HEK293 (cell line): ENCODE results near the gene LRP1B.

ENCODE experiments used
- GLIS2 ChIP-seq: fragments of 450-650 bp; formaldehyde crosslinking; IDR thresholded peaks from 2 replicates; pipeline ENCODE4 v1.5.1; 2016; ENCODE audit warnings: missing biosample characterization, missing genetic modification characterization
- REST ChIP-seq: fragments of 450-650 bp; formaldehyde crosslinking; IDR thresholded peaks from 2 replicates; pipeline ENCODE4 v1.5.1; 2016; ENCODE audit warnings: missing biosample characterization, missing genetic modification characterization
- TCF7L2 ChIP-seq: IDR thresholded peaks from 2 replicates; pipeline ENCODE4 v1.6.1; 2011; ENCODE audit warnings: low read depth, mild to moderate bottlenecking, inconsistent platforms, low read length, moderate library complexity, borderline replicate concordance
- ZEB2 ChIP-seq: fragments of 450-650 bp; formaldehyde crosslinking; IDR thresholded peaks from 2 replicates; pipeline ENCODE4 v1.5.1; 2016; ENCODE audit warnings: missing biosample characterization, missing genetic modification characterization
- ZNF670 ChIP-seq: fragments of 450-650 bp; formaldehyde crosslinking; IDR thresholded peaks from 2 replicates; pipeline ENCODE4 v1.5.1; 2016; ENCODE audit warnings: missing biosample characterization, missing genetic modification characterization, low read depth
- TF ChIP-seq, protein P1 (sequence below): fragments of 450-650 bp; formaldehyde crosslinking; IDR thresholded peaks from 2 replicates; pipeline ENCODE4 v1.5.1; 2016; ENCODE audit warnings: missing biosample characterization, missing genetic modification characterization
- TF ChIP-seq, protein P2 (sequence below): fragments of 450-650 bp; formaldehyde crosslinking; IDR thresholded peaks from 2 replicates; pipeline ENCODE4 v1.5.1; 2016; ENCODE audit warnings: missing biosample characterization, missing genetic modification characterization, low read depth

GRCh38 chr2:141589314-141589713, 541.5 kb downstream of the LRP1B start:
- TF ChIP-seq, protein P1, sequence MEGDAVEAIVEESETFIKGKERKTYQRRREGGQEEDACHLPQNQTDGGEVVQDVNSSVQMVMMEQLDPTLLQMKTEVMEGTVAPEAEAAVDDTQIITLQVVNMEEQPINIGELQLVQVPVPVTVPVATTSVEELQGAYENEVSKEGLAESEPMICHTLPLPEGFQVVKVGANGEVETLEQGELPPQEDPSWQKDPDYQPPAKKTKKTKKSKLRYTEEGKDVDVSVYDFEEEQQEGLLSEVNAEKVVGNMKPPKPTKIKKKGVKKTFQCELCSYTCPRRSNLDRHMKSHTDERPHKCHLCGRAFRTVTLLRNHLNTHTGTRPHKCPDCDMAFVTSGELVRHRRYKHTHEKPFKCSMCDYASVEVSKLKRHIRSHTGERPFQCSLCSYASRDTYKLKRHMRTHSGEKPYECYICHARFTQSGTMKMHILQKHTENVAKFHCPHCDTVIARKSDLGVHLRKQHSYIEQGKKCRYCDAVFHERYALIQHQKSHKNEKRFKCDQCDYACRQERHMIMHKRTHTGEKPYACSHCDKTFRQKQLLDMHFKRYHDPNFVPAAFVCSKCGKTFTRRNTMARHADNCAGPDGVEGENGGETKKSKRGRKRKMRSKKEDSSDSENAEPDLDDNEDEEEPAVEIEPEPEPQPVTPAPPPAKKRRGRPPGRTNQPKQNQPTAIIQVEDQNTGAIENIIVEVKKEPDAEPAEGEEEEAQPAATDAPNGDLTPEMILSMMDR (tag by site-specific recombination), result no peak
- TF ChIP-seq ZNF670 (tag by site-specific recombination) (no peak), GLIS2 (tag by site-specific recombination) (no peak), TCF7L2 (no peak), ZEB2 (tag by site-specific recombination) (no peak), REST (tag by site-specific recombination) (no peak)
- TF ChIP-seq, protein P2, sequence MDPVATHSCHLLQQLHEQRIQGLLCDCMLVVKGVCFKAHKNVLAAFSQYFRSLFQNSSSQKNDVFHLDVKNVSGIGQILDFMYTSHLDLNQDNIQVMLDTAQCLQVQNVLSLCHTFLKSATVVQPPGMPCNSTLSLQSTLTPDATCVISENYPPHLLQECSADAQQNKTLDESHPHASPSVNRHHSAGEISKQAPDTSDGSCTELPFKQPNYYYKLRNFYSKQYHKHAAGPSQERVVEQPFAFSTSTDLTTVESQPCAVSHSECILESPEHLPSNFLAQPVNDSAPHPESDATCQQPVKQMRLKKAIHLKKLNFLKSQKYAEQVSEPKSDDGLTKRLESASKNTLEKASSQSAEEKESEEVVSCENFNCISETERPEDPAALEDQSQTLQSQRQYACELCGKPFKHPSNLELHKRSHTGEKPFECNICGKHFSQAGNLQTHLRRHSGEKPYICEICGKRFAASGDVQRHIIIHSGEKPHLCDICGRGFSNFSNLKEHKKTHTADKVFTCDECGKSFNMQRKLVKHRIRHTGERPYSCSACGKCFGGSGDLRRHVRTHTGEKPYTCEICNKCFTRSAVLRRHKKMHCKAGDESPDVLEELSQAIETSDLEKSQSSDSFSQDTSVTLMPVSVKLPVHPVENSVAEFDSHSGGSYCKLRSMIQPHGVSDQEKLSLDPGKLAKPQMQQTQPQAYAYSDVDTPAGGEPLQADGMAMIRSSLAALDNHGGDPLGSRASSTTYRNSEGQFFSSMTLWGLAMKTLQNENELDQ (tag by site-specific recombination), result no peak
